Fibroblast of skin of left quadriceps (primary cell): ENCODE results near the gene CEACAM18.
"Not testable (repeated sequence)": the region's sequence is repeated elsewhere in the genome, so short reads cannot be mapped to it uniquely, and the experiment has no call there.

Experiments
- DNase-seq, 2 experiments: peaks; one replicate each; pipeline ENCODE4 v3.0.0-alpha.2; 2013; ENCODE audit warnings: low read depth in 2 of 2

CEACAM18 gene

GRCh38 chr19:51493776-51494175, 15.4 kb downstream of the CEACAM18 start:
- no peak for DNase-seq

GRCh38 chr19:51497666-51498065, 19.3 kb downstream of the CEACAM18 start:
- no peak for DNase-seq

- DNase-seq = not testable (repeated sequence)
Measured at GRCh38 chr19:51500931-51501330, 22.6 kb downstream of the CEACAM18 start.

DNA sequence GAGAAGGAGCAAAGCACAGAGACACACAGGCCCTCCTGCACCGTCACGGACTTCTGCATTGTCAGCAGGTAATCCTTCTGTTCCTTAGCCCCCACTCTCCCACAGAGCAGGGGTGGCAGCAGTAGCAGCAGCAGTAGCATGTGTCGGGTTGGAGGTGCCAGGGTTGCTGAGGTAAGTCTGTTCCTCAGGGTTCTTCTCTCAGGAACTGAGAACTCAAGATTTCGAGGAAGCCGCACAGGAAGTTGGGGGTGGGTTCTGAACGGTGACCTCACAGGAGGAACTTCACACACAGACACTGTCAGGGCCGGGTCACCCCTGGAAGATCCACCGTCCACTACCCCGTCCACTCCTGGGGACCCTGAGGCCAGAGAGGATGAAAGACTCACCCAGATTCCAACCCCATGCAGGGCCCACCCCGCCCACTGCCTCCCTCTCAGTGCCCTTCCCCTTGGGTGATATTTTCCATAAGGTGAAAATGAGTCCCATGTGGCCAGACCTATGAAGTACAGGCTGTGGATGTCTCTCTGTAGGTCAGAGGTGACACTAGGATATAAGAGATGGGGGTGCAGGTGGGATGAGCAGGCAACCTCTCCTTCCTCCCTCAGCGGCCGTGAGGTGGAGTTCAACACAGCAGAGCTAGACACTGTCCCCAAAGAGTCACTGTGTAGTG, 23.4 kb downstream of the CEACAM18 start, which contains the start of gene SIGLEC12:
TSS of gene SIGLEC12 (minus strand) at position 207 of the 670 bp plus-strand sequence. CDS start at position 140, 67 bp downstream.
- no peak for DNase-seq

DNA sequence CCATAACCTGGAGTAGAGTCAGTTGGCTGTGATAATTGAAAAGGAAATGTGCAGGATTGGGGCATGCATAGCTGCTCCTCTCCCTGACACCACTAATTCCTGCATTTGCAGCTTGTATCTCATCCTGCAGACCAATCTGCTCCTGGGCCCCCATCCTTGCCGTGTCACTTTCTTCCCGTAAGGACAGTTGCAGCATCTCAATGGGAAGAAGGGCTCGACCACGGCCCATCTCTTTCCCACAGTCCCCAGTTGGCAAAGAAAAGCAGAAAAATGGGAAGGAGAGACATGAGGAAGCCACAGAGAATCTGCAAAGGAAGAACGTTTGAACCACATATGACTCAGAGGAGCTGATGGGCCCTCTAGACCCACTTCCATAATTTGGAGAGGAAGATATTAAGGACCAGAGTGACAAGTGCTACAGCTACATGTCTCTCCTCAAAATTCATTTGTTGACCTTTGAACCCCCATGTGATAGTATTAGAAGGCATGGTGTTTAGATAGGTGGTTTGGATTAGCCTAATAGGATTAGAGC, 25.0 kb downstream of the CEACAM18 start:
- no peak for DNase-seq

DNA sequence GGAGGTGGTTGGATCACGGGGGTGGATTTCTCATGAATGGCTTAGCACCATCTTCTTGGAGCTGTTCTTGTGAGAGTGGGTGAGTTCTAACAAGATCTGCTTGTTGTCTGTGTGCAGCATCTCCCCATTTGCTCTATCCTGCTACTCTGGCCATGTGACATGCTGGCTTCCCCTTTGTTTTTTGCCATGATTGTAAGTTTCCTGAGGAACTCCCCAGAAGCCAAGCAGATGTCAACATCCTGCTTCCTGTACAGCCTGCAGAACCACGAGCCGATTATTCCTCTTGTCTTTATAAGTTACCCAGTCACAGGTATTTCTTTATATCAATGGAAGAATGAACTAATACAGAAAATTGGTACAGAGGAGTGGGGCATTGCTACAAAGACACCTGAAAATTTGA, 25.6 kb downstream of the CEACAM18 start:
- DNase-seq = no peak

- DNase-seq = no peak
Measured at GRCh38 chr19:51505904-51506303, 27.6 kb downstream of the CEACAM18 start.

DNA sequence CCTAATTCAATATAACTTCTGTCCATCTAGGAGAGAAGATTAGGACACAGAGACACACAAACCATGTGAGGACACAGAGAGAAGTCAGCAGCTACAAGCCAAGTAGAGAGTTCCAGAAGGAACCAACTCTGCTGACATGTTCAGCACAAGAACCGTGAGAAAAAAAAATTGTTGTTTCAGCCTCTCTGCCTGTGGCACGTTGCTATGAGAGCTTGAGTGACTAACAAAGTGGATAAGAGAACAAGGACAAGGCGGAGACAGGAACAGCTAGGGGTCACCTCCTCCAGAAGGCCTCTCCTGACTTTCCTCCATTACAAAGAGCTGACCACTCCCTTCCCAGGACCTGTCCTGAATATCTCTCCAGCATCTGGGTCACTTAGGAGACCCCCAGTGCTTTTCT, 28.9 kb downstream of the CEACAM18 start:
- no peak for DNase-seq

DNA sequence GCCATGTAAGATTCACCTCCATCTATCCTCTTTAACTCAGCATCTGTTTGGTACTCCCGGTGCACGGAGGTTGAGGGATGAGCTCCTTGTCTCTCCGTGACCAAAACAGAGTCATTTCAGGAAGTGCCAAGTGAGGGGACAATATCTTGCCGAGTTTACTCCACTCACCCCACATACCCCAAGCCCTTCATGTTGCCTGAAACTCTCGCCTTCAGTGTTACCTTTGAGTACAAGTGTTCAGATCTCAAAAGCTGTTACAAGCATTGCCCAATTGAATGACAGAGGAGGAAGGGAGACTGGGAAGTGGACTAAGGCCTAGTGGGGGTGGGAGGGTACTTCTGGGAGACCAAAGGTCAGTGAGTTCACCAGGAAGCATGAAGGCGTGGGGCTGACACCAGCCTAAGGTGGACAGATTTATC, 29.3 kb downstream of the CEACAM18 start:
- no peak for DNase-seq

DNA sequence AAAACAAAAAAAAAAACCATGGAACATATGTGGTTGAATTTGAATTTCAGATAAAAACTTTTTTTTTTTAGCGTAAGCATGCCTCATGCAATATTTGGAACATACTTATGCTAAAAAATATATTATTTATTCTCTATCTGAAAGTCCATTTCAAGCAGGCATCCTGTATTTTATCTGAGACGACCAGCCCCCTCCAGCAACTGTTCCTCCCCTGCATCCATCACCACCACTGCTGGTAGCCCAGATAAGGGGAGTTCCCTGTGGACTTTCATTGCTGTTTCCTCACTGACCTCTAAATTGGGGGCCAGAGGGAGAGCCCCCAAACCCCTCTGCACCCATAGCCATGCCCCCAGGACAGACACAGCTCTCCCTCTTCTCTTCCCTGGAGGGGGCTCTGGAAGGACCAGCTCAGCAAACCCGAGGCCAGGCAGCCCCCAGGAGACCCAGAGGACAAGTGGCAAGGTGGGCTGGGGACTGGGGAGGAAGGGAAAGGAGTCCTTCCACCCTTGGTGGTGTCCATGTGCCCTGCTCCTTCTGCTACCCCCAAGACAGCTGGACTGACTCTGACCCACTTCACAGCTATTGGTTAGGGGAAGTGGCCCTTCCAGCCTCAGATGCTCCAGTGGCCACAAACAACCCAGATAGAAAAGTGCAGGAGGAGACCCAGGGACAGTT, 29.9 kb downstream of the CEACAM18 start:
- no peak for DNase-seq

- DNase-seq = no peak
Measured at GRCh38 chr19:51509823-51510660, 31.7 kb downstream of the CEACAM18 start.

DNA sequence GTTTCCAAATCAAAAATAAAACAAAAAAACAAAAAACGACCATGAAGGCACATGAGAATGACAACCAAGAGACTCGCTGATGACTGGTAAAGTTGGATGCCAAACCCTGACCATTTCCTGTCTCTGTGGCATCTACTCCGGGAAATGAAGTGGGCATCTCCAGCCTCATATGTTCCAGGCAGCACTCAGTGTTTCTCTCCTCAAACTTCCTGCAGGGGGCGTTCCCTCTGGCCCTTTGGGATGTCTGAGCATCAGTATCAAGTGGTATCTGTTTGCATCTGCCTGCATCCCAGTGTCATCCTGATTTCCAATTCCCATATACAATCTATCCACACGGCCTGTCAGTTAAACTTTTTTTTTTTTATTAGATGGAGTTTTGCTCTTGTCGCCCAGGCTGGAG, 33.0 kb downstream of the CEACAM18 start:
- no peak for DNase-seq

- DNase-seq = no peak
Measured at GRCh38 chr19:51513968-51514367, 35.6 kb downstream of the CEACAM18 start.

DNA sequence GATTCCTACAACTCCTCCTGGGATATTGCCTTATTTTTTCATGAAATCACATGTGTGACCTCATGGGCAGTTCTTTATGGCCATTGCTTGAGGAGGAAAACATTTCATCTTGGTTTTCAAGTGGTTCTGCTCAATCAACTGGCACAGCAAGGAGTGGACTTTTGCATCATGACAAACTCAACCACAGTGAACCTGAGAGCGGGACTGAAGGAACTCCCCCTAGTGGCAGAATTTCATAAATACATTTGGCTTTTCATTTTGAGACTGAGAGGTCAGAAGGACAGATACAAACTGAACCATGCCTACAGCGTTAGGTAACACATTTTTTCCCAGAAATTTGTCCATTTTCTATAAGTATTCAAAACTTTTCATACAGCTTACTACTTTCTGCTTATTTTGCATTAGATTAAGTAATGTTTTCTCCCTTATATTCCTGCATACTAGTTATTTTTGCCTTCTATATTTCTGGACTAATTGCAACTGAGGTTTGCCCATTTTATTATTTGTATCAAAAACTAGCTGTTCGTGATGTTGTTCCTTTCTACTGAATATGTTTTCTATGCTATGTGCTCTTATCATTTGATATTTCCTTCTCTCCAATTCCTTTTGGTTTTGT, 36.6 kb downstream of the CEACAM18 start:
- DNase-seq = peak; percentile 3 to 16

DNA sequence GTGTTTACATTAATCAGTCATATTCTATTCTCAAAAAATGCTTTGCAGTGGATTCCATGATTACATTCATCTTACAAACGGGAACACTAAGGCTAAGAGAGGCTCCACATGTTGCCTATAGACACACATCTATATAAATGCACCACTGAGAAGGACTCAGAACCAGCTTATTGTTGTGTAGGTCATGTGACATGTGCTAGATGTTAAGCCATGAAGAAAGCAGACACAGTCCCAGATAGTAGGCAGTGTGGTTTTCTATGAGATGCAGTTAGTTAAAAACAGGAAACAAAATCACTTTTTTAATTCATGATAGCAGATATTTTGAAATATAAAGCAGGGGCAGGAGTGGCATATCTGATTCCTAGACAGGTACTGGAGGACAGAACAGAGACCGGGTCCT, 42.4 kb downstream of the CEACAM18 start:
- DNase-seq = no peak

DNA sequence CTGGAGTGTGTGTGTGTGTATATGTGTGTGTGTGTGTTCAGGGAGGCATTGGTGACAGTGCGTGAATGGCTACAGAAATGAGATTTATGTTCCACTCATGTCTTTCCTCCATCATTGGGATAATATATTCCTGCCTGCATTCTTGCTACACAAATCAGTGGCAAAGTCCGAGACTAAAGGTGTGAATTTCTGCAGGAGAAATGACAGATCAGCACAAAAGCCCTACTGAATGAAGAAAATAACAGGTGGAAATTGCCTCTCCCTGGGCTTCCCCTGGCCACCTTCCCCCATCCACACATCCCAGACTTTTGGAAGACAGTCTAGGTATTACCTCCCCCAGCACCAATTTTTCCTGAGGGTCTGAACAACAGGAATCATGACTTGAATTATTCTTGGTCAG, 43.0 kb downstream of the CEACAM18 start:
- no peak for DNase-seq

DNA sequence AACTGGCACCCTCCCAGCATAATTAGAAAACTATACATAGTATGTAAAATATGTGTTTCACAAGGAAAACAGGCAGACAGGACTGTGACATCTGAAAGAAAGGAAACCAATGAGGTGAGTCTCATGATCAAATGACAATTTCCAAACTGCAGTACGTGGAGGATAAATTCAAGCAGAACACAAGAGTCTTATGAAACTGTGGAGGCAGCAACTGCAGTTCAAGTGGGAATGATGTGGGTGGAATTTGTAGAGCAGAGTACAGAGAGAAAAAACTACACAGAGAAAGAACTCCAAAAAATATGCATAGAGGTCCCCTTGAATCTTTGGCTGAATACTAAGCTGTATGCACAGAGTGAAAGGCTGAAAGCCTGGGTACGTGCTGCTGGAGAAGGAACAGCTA, 43.4 kb downstream of the CEACAM18 start:
- no peak for DNase-seq

DNA sequence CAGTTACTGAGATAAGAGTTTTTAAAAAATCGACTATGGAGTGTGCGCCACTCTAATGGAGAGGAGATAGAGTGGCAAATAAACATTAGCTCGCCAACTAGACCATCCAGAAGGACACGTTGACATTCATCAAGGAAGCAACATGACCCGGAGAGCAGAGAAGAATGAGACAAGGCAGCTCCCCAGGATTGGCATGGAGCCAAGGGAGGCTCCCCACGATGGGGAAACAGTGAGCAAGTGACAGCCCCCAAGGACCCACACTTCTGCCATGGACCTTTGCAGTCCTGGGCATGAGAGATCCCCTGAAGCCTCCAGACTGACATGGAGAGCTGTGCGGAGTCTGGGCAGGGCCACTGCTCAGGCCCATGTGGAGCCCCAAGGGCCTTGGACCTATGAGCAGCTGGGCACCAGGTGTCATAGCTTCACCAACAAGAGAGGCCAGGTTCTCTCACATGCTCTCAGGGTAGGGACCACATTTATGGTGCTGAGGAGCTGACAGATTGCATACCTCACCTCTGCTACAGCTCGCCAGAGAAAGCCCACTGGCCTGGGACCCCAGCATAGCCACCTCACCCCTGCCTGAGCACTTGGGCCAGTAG, 46.4 kb downstream of the CEACAM18 start:
- no peak for DNase-seq

DNA sequence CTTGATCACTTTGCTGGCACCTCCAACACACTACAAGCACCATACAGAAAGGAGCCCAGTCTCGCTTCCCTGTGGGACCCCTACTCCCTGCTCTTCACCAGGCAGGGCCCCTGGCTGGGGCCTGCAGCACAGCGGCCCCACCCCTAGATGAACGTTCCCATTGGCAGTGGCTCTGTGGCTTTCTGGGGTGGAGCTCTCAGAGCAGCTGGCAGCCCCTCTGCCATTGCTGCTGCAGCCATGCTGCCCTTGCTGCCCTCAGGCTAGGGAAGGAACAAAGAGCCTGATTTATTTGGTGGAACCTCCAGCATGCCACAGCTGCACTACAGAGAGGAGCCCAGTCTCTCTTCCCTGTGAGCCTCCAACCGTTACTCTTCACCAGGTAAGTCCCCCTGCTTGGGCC, 47.3 kb downstream of the CEACAM18 start:
- no peak for DNase-seq

GRCh38 chr19:51529301-51529700, 51.0 kb downstream of the CEACAM18 start:
- no peak for DNase-seq

- DNase-seq = no peak
Measured at GRCh38 chr19:51530616-51531015, 52.3 kb downstream of the CEACAM18 start.
